PC-9 (cell line): ENCODE measurements around the gene C11orf65.

Experiments
- CTCF ChIP-seq: fragments of 200-600 bp; sonication (generic); conservative IDR thresholded peaks from 2 replicates; pipeline ENCODE4 v1.6.1; 2017; ENCODE audit warnings: mixed run types, antibody characterized with exemption, mild to moderate bottlenecking, moderate library complexity
- EZH2 ChIP-seq: fragments of 200-600 bp; sonication (generic); IDR thresholded peaks from 2 replicates; pipeline ENCODE4 v1.8.0; 2017; ENCODE audit warnings: antibody characterized with exemption, low read depth

- TF ChIP-seq EZH2: no peak
- TF ChIP-seq CTCF: no peak
Measured at GRCh38 chr11:108405706-108406105, 61.6 kb downstream of the C11orf65 start.
